Bronchial epithelial cell (primary cell): ENCODE data around the gene BICDL1. TPM values are rescaled to one million over a fixed set of nuclear protein-coding genes. Genes with fewer than 3 reads are reported as not detected.

Experiments
- DNase-seq: peaks from one replicate; pipeline ENCODE4 v3.0.0-alpha.2; 2010; ENCODE audit warnings: low read depth
- FAIRE-seq: peaks from 2 replicates; lab custom pipeline; 2011; peaks lifted over from hg19 to GRCh38; lab: Jason Lieb, UNC
- H3K27me3 ChIP-seq: 2 replicates; pipeline ENCODE4 v1.5.1; 2011; ENCODE audit warnings: low read length; ENCODE audit not compliant: control insufficient read depth, insufficient read depth
- H3K36me3 ChIP-seq: 2 replicates; pipeline ENCODE4 v1.5.1; 2011; ENCODE audit warnings: low read length; ENCODE audit not compliant: control insufficient read depth, insufficient read depth
- H3K4me3 ChIP-seq: 2 replicates; pipeline ENCODE4 v1.5.1; 2011; ENCODE audit warnings: mild to moderate bottlenecking, low read depth, low read length, control low read depth
- total RNA-seq: library from RNA; depleted of rRNA; stranded (reverse); fragments of >200 nt; gene quantifications from 2 replicates; pipeline ENCODE4 v1.2.1, GENCODE V29; 2014
- TF ChIP-seq, protein P1 (sequence below): IDR thresholded peaks from 2 replicates; pipeline ENCODE4 v1.5.1; 2011; ENCODE audit warnings: mild to moderate bottlenecking, moderate library complexity, low read length, control low read depth, inconsistent platforms; ENCODE audit not compliant: insufficient read depth, severe bottlenecking

BICDL1 gene
- total RNA-seq, 1 donor from 2014 or later = 10.8 TPM

GRCh38 chr12:120093336-120093591 lies 104.2 kb downstream of the BICDL1 start:
- peaks cover 20% of the 10 kb centered on the region for H3K36me3 ChIP-seq
- no peak for DNase-seq
- no peaks in the 10 kb centered on the region for H3K27me3 ChIP-seq
- H3K4me3 ChIP-seq = no peak overlapping the region
- FAIRE-seq = no peak
- TF ChIP-seq, protein P1, sequence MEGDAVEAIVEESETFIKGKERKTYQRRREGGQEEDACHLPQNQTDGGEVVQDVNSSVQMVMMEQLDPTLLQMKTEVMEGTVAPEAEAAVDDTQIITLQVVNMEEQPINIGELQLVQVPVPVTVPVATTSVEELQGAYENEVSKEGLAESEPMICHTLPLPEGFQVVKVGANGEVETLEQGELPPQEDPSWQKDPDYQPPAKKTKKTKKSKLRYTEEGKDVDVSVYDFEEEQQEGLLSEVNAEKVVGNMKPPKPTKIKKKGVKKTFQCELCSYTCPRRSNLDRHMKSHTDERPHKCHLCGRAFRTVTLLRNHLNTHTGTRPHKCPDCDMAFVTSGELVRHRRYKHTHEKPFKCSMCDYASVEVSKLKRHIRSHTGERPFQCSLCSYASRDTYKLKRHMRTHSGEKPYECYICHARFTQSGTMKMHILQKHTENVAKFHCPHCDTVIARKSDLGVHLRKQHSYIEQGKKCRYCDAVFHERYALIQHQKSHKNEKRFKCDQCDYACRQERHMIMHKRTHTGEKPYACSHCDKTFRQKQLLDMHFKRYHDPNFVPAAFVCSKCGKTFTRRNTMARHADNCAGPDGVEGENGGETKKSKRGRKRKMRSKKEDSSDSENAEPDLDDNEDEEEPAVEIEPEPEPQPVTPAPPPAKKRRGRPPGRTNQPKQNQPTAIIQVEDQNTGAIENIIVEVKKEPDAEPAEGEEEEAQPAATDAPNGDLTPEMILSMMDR = no peak

GRCh38 chr12:120093592-120094355 lies 104.7 kb downstream of the BICDL1 start:
- no peak for DNase-seq
- no peak for FAIRE-seq
- TF ChIP-seq, protein P1 = no peak

GRCh38 chr12:120094485-120094884 lies 105.4 kb downstream of the BICDL1 start:
- TF ChIP-seq, protein P1 = no peak
- no peak for FAIRE-seq

More at GRCh38 chr12:120093592-120094355, 104.7 kb downstream of the BICDL1 start:
- H3K27me3 ChIP-seq = no peaks in the 10 kb centered on the region
- peaks cover 24% of the 10 kb centered on the region for H3K36me3 ChIP-seq
- H3K4me3 ChIP-seq = no peak overlapping the region

GRCh38 chr12:120095331-120095730 lies 106.3 kb downstream of the BICDL1 start:
- Histone ChIP-seq H3K36me3 (peaks cover 29% of the 10 kb centered on the region), H3K4me3 (no peak overlapping the region), H3K27me3 (no peaks in the 10 kb centered on the region)
- FAIRE-seq (no peak), DNase-seq (no peak)
- TF ChIP-seq, protein P1 = no peak

More at GRCh38 chr12:120094485-120094884, 105.4 kb downstream of the BICDL1 start:
- no peak overlapping the region for H3K4me3 ChIP-seq
- H3K36me3 ChIP-seq = peaks cover 29% of the 10 kb centered on the region
- DNase-seq = no peak
- H3K27me3 ChIP-seq = no peaks in the 10 kb centered on the region

DNA sequence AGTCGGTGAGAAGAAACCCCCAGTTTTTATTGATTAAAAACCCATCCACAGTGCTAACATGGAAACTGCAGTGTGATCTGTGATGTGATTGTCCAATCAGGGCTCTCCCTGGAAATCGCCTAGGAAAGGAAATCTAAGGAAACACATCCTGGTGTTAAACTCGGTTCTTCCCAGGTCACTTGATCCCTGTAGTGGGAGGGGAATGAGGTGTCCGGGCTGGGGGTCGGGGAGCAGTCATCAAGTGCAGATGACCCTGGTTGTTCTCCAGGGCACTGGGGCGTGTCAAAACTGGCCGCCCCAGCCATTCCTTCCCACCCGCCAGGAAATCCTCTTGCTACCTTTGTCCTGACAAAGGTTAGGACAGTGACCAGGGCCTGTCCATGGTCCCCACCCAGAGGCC lies 106.7 kb downstream of the BICDL1 start:
- no peak overlapping the region for H3K4me3 ChIP-seq
- no peaks in the 10 kb centered on the region for H3K27me3 ChIP-seq
- TF ChIP-seq, protein P1 = no peak
- FAIRE-seq (no peak), DNase-seq (no peak)
- H3K36me3 ChIP-seq = peaks cover 33% of the 10 kb centered on the region

- FAIRE-seq = no peak
These were observed 107.7 kb downstream of the BICDL1 start for GRCh38 chr12:120096671-120097202.

More at GRCh38 chr12:120096671-120097202, 107.7 kb downstream of the BICDL1 start:
- no peak for DNase-seq
- H3K4me3 ChIP-seq = no peak overlapping the region
- H3K36me3 ChIP-seq = peaks cover 28% of the 10 kb centered on the region
- TF ChIP-seq, protein P1 = no peak
- no peaks in the 10 kb centered on the region for H3K27me3 ChIP-seq
